ENCODE results near the gene OXSM.

DNA sequence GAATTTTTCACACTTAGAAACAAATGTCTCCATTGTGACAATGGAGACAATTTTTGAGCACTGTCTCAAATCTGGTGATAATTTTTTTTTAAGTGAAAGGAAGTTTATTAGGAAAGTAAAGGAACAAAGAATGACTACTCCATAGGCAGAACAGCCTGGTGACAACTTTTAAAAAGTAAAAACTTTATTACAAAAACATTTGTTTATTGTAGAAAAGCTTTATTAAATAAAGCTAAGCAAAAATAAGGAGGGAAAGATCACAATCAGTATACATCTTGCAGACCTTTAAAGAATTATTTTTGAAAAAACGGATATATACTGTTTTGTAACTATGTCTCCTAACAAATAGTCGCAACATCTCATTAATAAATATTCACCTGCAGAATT, 688 bp upstream of the OXSM start:
- TF ChIP-seq, protein P1, sequence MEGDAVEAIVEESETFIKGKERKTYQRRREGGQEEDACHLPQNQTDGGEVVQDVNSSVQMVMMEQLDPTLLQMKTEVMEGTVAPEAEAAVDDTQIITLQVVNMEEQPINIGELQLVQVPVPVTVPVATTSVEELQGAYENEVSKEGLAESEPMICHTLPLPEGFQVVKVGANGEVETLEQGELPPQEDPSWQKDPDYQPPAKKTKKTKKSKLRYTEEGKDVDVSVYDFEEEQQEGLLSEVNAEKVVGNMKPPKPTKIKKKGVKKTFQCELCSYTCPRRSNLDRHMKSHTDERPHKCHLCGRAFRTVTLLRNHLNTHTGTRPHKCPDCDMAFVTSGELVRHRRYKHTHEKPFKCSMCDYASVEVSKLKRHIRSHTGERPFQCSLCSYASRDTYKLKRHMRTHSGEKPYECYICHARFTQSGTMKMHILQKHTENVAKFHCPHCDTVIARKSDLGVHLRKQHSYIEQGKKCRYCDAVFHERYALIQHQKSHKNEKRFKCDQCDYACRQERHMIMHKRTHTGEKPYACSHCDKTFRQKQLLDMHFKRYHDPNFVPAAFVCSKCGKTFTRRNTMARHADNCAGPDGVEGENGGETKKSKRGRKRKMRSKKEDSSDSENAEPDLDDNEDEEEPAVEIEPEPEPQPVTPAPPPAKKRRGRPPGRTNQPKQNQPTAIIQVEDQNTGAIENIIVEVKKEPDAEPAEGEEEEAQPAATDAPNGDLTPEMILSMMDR (IDR thresholded peaks at IDR 0.05; ENCODE audit: low read length) = no peak
- TF ChIP-seq EZH2 (optimal IDR thresholded peaks at IDR 0.05; ENCODE audit: low read depth, low read length) = no peak
